ENCODE results near the gene EGFL8. TPM values are rescaled to one million over a fixed set of nuclear protein-coding genes. Genes with fewer than 3 reads are reported as not detected.
"Not testable (repeated sequence)": the region's sequence is repeated elsewhere in the genome, so short reads cannot be mapped to it uniquely, and the experiment has no call there.

EGFL8 gene
- total RNA-seq, 1 donor from 2014 or later, result 6.3 TPM

- no peak for ATAC-seq
- no peak for DNase-seq (ENCODE audit: low spot score)
These were observed 30.6 kb downstream of the EGFL8 start for GRCh38 chr6:32194825-32195651.

GRCh38 chr6:32195652-32195901 is 31.2 kb downstream of the EGFL8 start:
- ATAC-seq (peak; percentile 89), DNase-seq (ENCODE audit: low spot score) (peak; percentile 100)

GRCh38 chr6:32195902-32196681 is 31.7 kb downstream of the EGFL8 start:
- ATAC-seq, result peak; percentile 7

GRCh38 chr6:32196682-32197616 is 32.6 kb downstream of the EGFL8 start:
- no peak for ATAC-seq
- no peak for DNase-seq (ENCODE audit: low spot score)

More at GRCh38 chr6:32195902-32196681, 31.7 kb downstream of the EGFL8 start:
- peak; percentile 82 for DNase-seq (ENCODE audit: low spot score)

- DNase-seq (ENCODE audit: low spot score) (no peak), ATAC-seq (no peak)
These were observed 33.9 kb downstream of the EGFL8 start for GRCh38 chr6:32198345-32198696.

- ATAC-seq (no peak), DNase-seq (ENCODE audit: low spot score) (no peak)
These were observed 34.5 kb downstream of the EGFL8 start for GRCh38 chr6:32198866-32199265.

- no peak for DNase-seq (ENCODE audit: low spot score)
- no peak for ATAC-seq
These were observed 36.5 kb downstream of the EGFL8 start for GRCh38 chr6:32200711-32201475.

- DNase-seq (ENCODE audit: low spot score) (no peak), ATAC-seq (no peak)
These were observed 37.8 kb downstream of the EGFL8 start for GRCh38 chr6:32202186-32202585.

- ATAC-seq (no peak), DNase-seq (ENCODE audit: low spot score) (no peak)
These were observed 39.3 kb downstream of the EGFL8 start for GRCh38 chr6:32203426-32204267.

- DNase-seq (ENCODE audit: low spot score), result no peak
- no peak for ATAC-seq
These were observed 39.9 kb downstream of the EGFL8 start for GRCh38 chr6:32204268-32204715.

- no peak for ATAC-seq
These were observed 44.6 kb downstream of the EGFL8 start for GRCh38 chr6:32208996-32209395.

GRCh38 chr6:32210191-32210601 is 45.8 kb downstream of the EGFL8 start:
- ATAC-seq, result no peak
- no peak for DNase-seq (ENCODE audit: low spot score)

More at GRCh38 chr6:32208996-32209395, 44.6 kb downstream of the EGFL8 start:
- no peak for DNase-seq (ENCODE audit: low spot score)

GRCh38 chr6:32211432-32211831 is 47.0 kb downstream of the EGFL8 start:
- DNase-seq (ENCODE audit: low spot score); ATAC-seq: not testable (repeated sequence)

- ATAC-seq, result no peak
- DNase-seq (ENCODE audit: low spot score), result no peak
These were observed 47.8 kb downstream of the EGFL8 start for GRCh38 chr6:32212076-32212760.

GRCh38 chr6:32213649-32214048 is 49.3 kb downstream of the EGFL8 start:
- no peak for ATAC-seq
- no peak for DNase-seq (ENCODE audit: low spot score)

GRCh38 chr6:32214126-32214525 is 49.7 kb downstream of the EGFL8 start:
- DNase-seq (ENCODE audit: low spot score) (no peak), ATAC-seq (no peak)

- ATAC-seq, result no peak
- DNase-seq (ENCODE audit: low spot score), result no peak
These were observed 51.2 kb downstream of the EGFL8 start for GRCh38 chr6:32215617-32216016.

- DNase-seq (ENCODE audit: low spot score) (no peak), ATAC-seq (no peak)
These were observed 51.9 kb downstream of the EGFL8 start for GRCh38 chr6:32216285-32216684.

- DNase-seq (ENCODE audit: low spot score), result no peak
- no peak for ATAC-seq
These were observed 52.6 kb downstream of the EGFL8 start for GRCh38 chr6:32216998-32217397.

Measured in left lobe of liver (tissue), 2 donors.